DND-41 (cell line): ENCODE measurements around the gene NPC1L1.

Source experiments
- ATAC-seq: fragments of 200-7000 bp; cut with Tn5 transposase; 3 replicates; pipeline ENCODE4 v1.9.1; 2021; ENCODE audit warnings: low read depth; ENCODE audit not compliant: insufficient read depth
- DNase-seq: peaks from one replicate; pipeline ENCODE4 v3.0.0-alpha.2; 2020
- H2AFZ ChIP-seq: 2 replicates; pipeline ENCODE4 v1.6.0; 2012; ENCODE audit warnings: low read depth, low read length
- H3K27ac ChIP-seq: 2 replicates; pipeline ENCODE4 v1.5.1; 2012; ENCODE audit warnings: low read length, inconsistent platforms
- H3K27me3 ChIP-seq: fragments of 200-600 bp; sonication (generic); 2 replicates; pipeline ENCODE4 v1.6.0; 2012; ENCODE audit warnings: low read length, mild to moderate bottlenecking, inconsistent platforms; ENCODE audit not compliant: insufficient read depth, poor library complexity
- H3K36me3 ChIP-seq: 2 replicates; pipeline ENCODE4 v1.5.1; 2012; ENCODE audit warnings: low read length, inconsistent platforms; ENCODE audit not compliant: insufficient read depth
- H3K4me1 ChIP-seq: 2 replicates; pipeline ENCODE4 v1.5.1; 2012; ENCODE audit warnings: mild to moderate bottlenecking, low read length; ENCODE audit not compliant: insufficient read depth
- H3K4me2 ChIP-seq: 2 replicates; pipeline ENCODE4 v1.6.0; 2012; ENCODE audit warnings: mild to moderate bottlenecking, moderate library complexity, low read length, inconsistent platforms; ENCODE audit not compliant: insufficient read depth
- H3K4me3 ChIP-seq, 2 experiments: fragments of 200-600 bp in 1 of 2; shearing (Covaris generic) in 1 of 2; 2 replicates each; pipeline ENCODE4 v1.5.1; 2012 to 2016; ENCODE audit warnings: inconsistent platforms in 2 of 2, low read length in 2 of 2, mild to moderate bottlenecking in 2 of 2, low read depth in 1 of 2, moderate library complexity in 1 of 2
- H3K79me2 ChIP-seq: 2 replicates; pipeline ENCODE4 v1.6.0; 2012; ENCODE audit warnings: low read length, inconsistent platforms; ENCODE audit not compliant: insufficient read depth
- H3K9ac ChIP-seq: 2 replicates; pipeline ENCODE4 v1.6.0; 2012; ENCODE audit warnings: low read depth, mild to moderate bottlenecking, inconsistent platforms, low read length, moderate library complexity
- H3K9me3 ChIP-seq: 2 replicates; pipeline ENCODE4 v1.5.1; 2012; ENCODE audit warnings: low read length, moderate library complexity, mild to moderate bottlenecking, inconsistent platforms; ENCODE audit not compliant: insufficient read depth, severe bottlenecking
- H4K20me1 ChIP-seq: 2 replicates; pipeline ENCODE4 v1.6.0; 2012; ENCODE audit warnings: low read length; ENCODE audit not compliant: insufficient read depth
- EZH2 ChIP-seq: IDR thresholded peaks from 3 replicates; pipeline ENCODE4 v1.6.1; 2012; ENCODE audit warnings: borderline replicate concordance, low read depth, mild to moderate bottlenecking, moderate library complexity, low read length, inconsistent platforms; ENCODE audit not compliant: severe bottlenecking
- TF ChIP-seq, protein P1 (sequence below): IDR thresholded peaks from 2 replicates; pipeline ENCODE4 v1.5.1; 2012; ENCODE audit warnings: borderline replicate concordance, low read length, moderate library complexity, mild to moderate bottlenecking; ENCODE audit not compliant: poor library complexity, severe bottlenecking; ENCODE audit errors: extremely low read depth

The NPC1L1 gene

GRCh38 chr7:44469461-44470134, 71.5 kb downstream of the NPC1L1 start:
- no peak overlapping the region for H3K27ac ChIP-seq
- H3K36me3 ChIP-seq: peaks cover 68% of the 10 kb centered on the region
- peaks cover 71% of the 10 kb centered on the region for H4K20me1 ChIP-seq
- no peak overlapping the region for H2AFZ ChIP-seq
- no peaks in the 10 kb centered on the region for H3K27me3 ChIP-seq
- no peak for DNase-seq
- no peaks in the 10 kb centered on the region for H3K9me3 ChIP-seq
- H3K9ac ChIP-seq: no peak overlapping the region
- H3K4me2 ChIP-seq: no peak overlapping the region
- H3K79me2 ChIP-seq: peaks cover 17% of the 10 kb centered on the region
- H3K4me1 ChIP-seq: no peaks in the 10 kb centered on the region
- ATAC-seq: no peak
- no peak overlapping the region for H3K4me3 ChIP-seq
- TF ChIP-seq, protein P1, sequence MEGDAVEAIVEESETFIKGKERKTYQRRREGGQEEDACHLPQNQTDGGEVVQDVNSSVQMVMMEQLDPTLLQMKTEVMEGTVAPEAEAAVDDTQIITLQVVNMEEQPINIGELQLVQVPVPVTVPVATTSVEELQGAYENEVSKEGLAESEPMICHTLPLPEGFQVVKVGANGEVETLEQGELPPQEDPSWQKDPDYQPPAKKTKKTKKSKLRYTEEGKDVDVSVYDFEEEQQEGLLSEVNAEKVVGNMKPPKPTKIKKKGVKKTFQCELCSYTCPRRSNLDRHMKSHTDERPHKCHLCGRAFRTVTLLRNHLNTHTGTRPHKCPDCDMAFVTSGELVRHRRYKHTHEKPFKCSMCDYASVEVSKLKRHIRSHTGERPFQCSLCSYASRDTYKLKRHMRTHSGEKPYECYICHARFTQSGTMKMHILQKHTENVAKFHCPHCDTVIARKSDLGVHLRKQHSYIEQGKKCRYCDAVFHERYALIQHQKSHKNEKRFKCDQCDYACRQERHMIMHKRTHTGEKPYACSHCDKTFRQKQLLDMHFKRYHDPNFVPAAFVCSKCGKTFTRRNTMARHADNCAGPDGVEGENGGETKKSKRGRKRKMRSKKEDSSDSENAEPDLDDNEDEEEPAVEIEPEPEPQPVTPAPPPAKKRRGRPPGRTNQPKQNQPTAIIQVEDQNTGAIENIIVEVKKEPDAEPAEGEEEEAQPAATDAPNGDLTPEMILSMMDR: no peak
- TF ChIP-seq EZH2: no peak

DNA sequence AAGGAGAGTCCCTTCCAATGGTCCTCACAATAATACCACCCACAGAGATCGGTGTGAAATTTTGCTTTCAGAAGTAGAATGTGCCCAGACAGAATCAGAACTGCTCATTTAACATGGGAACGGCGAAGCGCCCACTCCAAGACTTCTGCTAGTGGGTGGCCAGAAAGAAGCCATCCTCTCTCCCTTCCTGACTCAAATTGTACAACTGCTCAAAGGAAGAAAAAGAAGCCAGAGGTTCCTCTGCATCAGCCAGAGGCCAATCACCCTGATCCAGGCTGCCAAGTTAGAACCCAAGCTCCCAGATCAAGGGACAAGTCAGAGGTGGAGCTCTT, 73.9 kb downstream of the NPC1L1 start:
- Histone ChIP-seq H3K9ac (no peak overlapping the region), H3K9me3 (no peaks in the 10 kb centered on the region), H3K4me3 (no peak overlapping the region), H3K4me1 (peaks cover 4% of the 10 kb centered on the region; the same call in 1 of the 2 replicates), H3K36me3 (peaks cover 64% of the 10 kb centered on the region), H3K79me2 (peaks cover 23% of the 10 kb centered on the region), H3K27me3 (no peaks in the 10 kb centered on the region), H3K4me2 (no peak overlapping the region), H2AFZ (no peak overlapping the region), H4K20me1 (peaks cover 82% of the 10 kb centered on the region), H3K27ac (no peak overlapping the region)
- no peak for TF ChIP-seq EZH2
- TF ChIP-seq, protein P1: no peak
- DNase-seq: no peak
- ATAC-seq: no peak

GRCh38 chr7:44466300-44467216, 74.6 kb downstream of the NPC1L1 start:
- H2AFZ ChIP-seq: no peak overlapping the region
- no peak overlapping the region for H3K9ac ChIP-seq
- H3K4me1 ChIP-seq: peaks cover 11% of the 10 kb centered on the region
- H3K4me3 ChIP-seq: no peak overlapping the region
- TF ChIP-seq EZH2: no peak
- TF ChIP-seq, protein P1: no peak
- DNase-seq (no peak), ATAC-seq (no peak)
- H3K27me3 ChIP-seq: no peaks in the 10 kb centered on the region
- no peaks in the 10 kb centered on the region for H3K9me3 ChIP-seq
- H3K79me2 ChIP-seq: peaks cover 19% of the 10 kb centered on the region
- peaks cover 83% of the 10 kb centered on the region for H4K20me1 ChIP-seq
- H3K4me2 ChIP-seq: no peak overlapping the region
- peaks cover 63% of the 10 kb centered on the region for H3K36me3 ChIP-seq
- H3K27ac ChIP-seq: no peak overlapping the region
